GM12801 (cell line): ENCODE data around the gene ZNF436.

Experiments
- TF ChIP-seq, protein P1 (sequence below): IDR thresholded peaks from one replicate; pipeline ENCODE4 v1.5.1; 2011; ENCODE audit warnings: control low read depth; ENCODE audit not compliant: insufficient read length; ENCODE audit errors: extremely low read depth

ZNF436 gene

DNA sequence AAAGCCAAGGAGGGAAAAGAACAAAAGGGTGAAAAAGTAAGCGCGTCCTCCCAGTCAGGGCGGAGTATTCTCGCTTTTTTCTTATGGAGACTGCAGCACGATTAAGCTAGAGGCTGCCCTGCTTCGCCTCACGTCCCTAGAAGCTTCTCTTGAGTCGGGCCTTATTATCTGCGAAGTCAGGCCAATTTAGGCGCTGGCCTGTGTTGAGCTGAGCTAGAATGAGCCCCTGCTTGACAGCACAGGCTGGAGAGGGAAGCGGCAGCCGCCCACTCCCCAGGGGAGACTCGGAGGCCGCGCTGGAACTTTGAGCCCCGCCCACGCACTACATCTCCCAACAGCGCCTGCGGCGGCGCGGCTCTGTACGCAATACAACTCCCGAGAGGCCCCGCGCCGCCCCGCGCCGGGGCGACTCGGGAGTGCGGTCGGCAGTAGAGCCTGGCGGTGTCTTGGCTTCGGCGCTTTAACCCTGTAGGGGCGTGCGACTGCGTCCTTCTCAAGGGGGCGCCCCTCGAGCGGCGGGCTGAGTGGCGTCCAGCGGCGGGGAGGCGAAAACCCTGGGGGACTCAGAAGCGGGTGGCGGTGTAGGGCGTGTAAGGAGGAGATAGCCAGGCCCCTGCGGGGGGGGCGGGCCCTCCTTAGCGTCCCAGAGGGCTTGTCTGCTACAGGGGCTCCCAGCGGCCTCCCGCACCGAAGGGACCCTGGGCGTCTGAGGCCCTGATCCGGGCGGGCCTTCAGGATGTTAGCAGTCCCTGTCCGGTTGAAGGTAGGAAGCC is 888 bp downstream of the ZNF436 start:
- TF ChIP-seq, protein P1, sequence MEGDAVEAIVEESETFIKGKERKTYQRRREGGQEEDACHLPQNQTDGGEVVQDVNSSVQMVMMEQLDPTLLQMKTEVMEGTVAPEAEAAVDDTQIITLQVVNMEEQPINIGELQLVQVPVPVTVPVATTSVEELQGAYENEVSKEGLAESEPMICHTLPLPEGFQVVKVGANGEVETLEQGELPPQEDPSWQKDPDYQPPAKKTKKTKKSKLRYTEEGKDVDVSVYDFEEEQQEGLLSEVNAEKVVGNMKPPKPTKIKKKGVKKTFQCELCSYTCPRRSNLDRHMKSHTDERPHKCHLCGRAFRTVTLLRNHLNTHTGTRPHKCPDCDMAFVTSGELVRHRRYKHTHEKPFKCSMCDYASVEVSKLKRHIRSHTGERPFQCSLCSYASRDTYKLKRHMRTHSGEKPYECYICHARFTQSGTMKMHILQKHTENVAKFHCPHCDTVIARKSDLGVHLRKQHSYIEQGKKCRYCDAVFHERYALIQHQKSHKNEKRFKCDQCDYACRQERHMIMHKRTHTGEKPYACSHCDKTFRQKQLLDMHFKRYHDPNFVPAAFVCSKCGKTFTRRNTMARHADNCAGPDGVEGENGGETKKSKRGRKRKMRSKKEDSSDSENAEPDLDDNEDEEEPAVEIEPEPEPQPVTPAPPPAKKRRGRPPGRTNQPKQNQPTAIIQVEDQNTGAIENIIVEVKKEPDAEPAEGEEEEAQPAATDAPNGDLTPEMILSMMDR = no peak

DNA sequence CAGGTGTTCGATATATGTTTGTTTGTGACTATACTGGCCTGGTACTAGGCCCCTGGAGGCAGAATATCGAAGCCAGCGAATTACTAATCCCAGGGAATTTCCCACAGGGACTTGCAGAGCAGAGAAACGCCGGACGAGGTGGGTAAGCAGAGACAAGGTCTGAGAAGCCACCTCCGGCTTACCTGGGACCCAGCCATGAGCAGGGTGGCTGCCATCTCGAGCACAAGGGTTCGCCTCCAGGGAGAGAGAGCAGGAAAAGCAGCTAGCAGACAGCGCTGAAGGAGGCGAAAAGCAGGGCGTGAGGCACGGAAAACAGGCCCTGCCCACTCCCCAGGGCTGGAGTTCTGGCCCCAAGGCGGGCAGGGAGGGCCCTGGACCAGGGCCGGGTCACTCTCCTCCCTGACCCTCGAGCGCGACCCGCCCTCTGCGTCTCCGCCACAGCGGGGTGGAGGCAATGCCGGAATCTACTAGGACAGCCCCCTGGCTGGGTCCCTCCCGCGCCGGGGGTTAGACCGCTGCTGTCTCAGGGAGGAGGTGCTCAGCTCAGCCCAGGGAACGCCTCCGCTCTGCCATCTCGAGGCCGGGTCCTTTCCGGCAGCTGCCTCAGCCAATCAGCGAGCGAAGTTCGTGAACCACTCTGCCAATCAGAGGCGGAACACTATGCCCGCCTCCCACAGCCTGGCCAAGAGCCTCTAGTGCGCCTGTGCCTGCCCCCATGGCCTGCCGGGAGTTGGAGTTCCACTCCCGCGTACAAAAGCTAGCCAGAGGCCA is 1.7 kb downstream of the ZNF436 start:
- TF ChIP-seq, protein P1 = no peak

DNA sequence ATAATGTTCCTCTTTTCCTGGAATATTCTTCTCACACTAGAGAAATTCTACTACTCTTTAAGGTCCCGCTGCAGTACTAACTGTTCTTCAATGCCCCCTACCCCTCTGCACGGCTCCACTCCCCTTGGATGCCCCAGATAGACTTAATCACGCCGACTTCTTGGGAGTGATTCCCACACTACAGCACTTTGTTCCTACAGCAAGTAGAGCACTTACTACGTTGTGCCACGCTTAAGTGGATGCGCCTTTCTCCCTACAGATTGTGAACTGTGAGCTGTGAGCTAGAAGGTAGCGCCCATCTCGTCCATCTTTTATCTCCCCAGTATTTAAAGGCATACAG is 2.2 kb downstream of the ZNF436 start:
- TF ChIP-seq, protein P1 = no peak

DNA sequence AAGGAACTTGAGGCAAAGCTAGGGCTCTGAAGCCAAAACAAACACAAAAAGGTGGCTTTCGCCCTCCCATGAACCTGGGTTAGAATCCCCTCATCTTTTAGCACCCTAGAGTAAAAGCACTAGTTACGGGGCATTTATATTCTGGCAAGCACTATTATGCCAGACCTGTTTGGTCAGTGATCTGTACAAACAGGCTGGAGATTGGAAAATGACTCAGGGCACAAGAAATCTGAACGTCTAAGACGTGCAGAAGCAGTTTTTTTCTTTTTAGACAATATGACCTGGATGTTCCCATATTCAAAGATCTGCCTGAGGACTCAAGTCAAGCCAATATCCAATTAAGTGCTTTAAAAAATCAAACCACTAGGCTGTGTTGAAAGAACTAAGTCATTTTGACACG is 3.0 kb downstream of the ZNF436 start:
- TF ChIP-seq, protein P1 = no peak

DNA sequence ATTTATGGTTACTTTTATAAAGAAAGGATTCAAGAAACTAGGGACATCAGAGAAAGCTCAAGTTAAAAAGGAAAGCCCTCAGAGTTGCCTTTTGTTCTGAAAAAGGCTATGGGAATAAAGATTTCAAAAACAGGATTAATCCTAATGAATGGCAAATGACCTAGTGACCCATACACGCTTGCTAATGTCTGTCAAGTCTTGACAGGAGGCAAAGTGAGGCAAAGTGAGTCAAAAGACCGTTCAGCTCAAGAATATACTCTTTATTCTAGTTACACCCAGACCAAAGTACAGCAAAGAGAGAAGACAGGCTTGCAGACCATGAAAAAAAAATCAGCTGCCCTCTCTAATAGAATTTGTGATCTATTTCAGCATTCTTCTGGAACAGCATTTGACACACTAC is 3.5 kb downstream of the ZNF436 start:
- TF ChIP-seq, protein P1 = no peak

DNA sequence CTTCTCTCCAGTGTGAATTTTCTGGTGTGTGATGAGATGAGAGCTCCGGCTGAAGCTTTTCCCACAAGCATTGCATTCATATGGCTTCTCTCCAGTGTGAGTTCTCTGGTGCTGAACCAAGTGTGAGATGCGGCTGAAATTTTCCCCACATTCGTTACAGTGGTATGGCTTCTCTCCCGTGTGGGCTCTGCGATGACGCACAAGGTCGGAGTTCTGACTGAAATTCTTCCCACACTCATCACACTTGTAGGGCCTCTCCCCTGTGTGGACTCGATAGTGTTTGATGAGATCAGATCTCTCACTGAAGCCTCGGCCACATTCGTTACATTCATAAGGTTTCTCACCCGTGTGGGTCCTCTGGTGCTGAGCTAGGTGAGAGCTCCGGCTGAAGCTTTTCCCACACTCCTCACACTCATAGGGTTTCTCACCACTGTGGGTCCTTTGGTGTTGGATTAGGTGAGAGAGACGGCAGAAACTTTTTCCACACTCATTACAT is 7.4 kb downstream of the ZNF436 start:
- TF ChIP-seq, protein P1 = no peak

DNA sequence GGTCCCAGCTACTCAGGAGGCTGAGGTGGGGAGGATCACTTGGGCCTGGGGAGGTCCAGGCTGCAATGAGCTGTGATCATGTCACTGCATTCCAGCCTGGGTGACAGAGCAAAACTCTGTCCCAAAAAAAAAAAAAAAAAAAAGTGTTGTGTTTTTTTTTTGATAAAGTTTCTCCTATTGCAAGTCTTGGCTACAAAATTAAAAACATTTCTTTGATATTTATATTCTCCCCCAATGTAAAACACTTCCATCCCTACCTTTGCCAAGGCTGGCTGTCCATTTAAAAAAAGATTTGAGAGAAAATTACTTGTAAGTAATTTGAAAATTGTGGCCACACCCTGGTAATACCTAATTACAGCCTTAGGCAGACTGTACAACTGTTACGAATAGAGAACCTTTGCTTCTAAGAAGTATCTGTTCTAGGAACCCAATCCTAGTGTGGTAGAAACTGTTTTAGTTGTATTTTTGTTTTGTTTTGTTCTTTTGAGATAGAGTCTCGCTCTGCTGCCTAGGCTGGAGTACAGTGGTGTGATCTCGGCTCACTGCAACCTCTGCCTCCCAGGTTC is 11.2 kb downstream of the ZNF436 start:
- TF ChIP-seq, protein P1 = no peak
